Tibial nerve (tissue), 4 donors: ENCODE measurements around the gene AOPEP. TPM values are rescaled to one million over a fixed set of nuclear protein-coding genes. Genes with fewer than 3 reads are reported as not detected.

Source experiments
- DNase-seq, 2 donors: peaks; one replicate each; pipeline ENCODE4 v3.0.0-alpha.2; 2019; ENCODE audit warnings: low spot score in 2 of 2
- H3K27ac ChIP-seq, 4 donors: fragments of 200-600 bp; sonication (generic) in 3 of 4; one replicate each; pipeline ENCODE4 v1.5.1; 2017 to 2019; ENCODE audit warnings: mild to moderate bottlenecking in 1 of 4
- H3K27me3 ChIP-seq, 2 donors: fragments of 200-600 bp; sonication (generic) in 1 of 2; one replicate each; pipeline versions ENCODE4 v1.5.1 to v1.6.0; 2017 to 2019
- H3K36me3 ChIP-seq, 3 donors: fragments of 200-600 bp; sonication (generic); one replicate each; pipeline ENCODE4 v1.5.1; 2018 to 2019
- H3K4me1 ChIP-seq, 4 donors: fragments of 200-600 bp; sonication (generic) in 3 of 4; one replicate each; pipeline ENCODE4 v1.5.1; 2017 to 2019
- H3K4me3 ChIP-seq, 4 donors: fragments of 200-600 bp; sonication (generic) in 3 of 4; one replicate each; pipeline ENCODE4 v1.5.1; 2017 to 2019; ENCODE audit warnings: mild to moderate bottlenecking in 1 of 4, moderate library complexity in 1 of 4
- H3K9me3 ChIP-seq, 4 donors: fragments of 200-600 bp; sonication (generic) in 3 of 4; one replicate each; pipeline ENCODE4 v1.5.1; 2017 to 2019
- EP300 ChIP-seq, 2 donors: sonication (generic); formaldehyde crosslinking; IDR thresholded peaks; one replicate each; pipeline ENCODE4 v1.6.1; 2017; ENCODE audit warnings: antibody characterized with exemption in 2 of 2, mild to moderate bottlenecking in 1 of 2
- POLR2A ChIP-seq, 2 donors: fragments of 450-650 bp; IDR thresholded peaks; one replicate each; pipeline ENCODE4 v1.6.1; 2017; ENCODE audit warnings: antibody characterized with exemption in 2 of 2, mild to moderate bottlenecking in 2 of 2, moderate library complexity in 2 of 2
- WGBS, 2 donors: methylation state at CpG; one replicate each; pipeline ENCODE4 v1.1.5; 2018; 5-methylcytosine and 5-hydroxymethylcytosine counted together
- total RNA-seq, 4 donors: library from RNA; depleted of rRNA; stranded (reverse); fragments of >200 nt; gene quantifications; one replicate each; pipeline ENCODE4 v1.1.0, GENCODE V29; 2016
- TF ChIP-seq, protein P1 (sequence below), 5 experiments: fragments of 200-600 bp in 3 of 5; fragments of 450-650 bp in 2 of 5; sonication (generic) in 3 of 5; IDR thresholded peaks; one replicate each; pipeline ENCODE4 v1.5.1; 2016 to 2019; ENCODE audit warnings: antibody characterized with exemption in 5 of 5, mild to moderate bottlenecking in 3 of 5, moderate library complexity in 2 of 5

The AOPEP gene
- total RNA-seq, 4 donors from 2014 or later = 236 to 323 (median 265) TPM

DNA sequence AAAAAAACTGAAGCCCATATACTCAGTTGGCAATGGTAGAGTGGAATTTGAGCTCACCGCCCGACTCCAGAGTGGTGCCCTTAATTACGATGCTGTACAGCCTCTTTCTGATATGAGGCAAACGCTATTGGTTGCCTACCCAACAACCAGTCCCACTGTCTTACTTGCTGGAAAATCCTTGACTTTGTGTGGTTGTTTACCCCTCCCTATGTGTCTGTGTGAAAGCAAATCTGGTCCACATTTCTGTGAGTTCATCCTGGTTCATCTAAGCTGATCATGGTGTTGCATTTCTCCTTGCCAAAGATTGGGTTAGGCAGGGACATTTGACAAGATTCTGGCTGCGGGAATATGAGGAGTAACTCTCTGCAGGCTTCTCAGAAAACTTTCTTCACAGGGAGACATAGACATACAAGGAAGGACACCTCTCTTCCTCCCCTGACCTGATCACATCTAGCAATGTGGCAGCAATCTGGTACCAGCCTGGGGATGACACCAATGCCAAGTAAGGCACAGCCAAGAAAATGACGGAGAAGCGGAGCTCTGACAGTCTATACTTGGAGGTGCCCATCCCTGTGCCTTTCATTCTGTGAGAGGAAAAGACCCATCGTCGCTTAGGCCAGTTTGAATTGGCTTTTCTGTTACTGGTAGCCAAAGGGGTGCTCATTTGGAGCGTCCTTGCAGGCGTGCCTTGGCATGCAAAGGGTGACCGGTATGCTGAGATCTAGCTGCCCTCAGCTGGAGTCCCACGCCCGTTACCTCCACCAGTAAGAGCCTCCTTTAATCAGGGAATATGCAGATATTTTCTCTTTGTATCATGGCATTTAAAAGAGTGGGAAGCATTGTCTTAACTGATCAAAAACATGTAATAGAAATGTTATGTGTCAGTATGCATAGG, 124.3 kb downstream of the AOPEP start:
- no peaks in the 10 kb centered on the region for H3K9me3 ChIP-seq
- H3K4me3 ChIP-seq = no peak overlapping the region
- H3K36me3 ChIP-seq = no peaks in the 10 kb centered on the region
- no peak for DNase-seq
- no peaks in the 10 kb centered on the region for H3K27me3 ChIP-seq
- 91 to 93% methylated on average over 14 of the region's 14 CpGs for WGBS, 2 donors
- TF ChIP-seq, protein P1, sequence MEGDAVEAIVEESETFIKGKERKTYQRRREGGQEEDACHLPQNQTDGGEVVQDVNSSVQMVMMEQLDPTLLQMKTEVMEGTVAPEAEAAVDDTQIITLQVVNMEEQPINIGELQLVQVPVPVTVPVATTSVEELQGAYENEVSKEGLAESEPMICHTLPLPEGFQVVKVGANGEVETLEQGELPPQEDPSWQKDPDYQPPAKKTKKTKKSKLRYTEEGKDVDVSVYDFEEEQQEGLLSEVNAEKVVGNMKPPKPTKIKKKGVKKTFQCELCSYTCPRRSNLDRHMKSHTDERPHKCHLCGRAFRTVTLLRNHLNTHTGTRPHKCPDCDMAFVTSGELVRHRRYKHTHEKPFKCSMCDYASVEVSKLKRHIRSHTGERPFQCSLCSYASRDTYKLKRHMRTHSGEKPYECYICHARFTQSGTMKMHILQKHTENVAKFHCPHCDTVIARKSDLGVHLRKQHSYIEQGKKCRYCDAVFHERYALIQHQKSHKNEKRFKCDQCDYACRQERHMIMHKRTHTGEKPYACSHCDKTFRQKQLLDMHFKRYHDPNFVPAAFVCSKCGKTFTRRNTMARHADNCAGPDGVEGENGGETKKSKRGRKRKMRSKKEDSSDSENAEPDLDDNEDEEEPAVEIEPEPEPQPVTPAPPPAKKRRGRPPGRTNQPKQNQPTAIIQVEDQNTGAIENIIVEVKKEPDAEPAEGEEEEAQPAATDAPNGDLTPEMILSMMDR (IDR thresholded peaks at IDR 0.05) = no peak
- TF ChIP-seq POLR2A (IDR thresholded peaks at IDR 0.05) (no peak), EP300 (IDR thresholded peaks at IDR 0.05) (no peak)
- H3K27ac ChIP-seq = no peak overlapping the region
- H3K4me1 ChIP-seq = peaks cover 0 to 10% (median 0%) of the 10 kb centered on the region in 4 donors

DNA sequence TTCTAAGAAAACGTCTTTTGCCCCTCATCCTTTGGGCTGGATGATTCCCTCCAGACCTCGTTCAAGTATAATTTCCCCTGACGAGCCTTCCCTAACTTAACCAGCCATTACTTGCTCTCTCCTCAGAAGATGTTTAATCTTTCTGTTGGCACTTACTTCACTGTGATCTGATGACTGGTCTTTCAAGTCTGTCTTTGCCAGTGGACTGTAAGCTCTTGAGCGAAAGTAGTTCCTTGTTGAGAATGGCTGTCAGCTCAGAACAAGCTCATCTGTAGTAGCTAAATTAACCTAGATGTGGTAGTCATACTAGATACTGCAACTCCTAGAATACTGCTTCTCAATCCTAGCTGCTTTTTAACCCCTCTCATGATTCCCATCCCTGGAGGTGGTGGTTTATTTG, 125.0 kb downstream of the AOPEP start:
- TF ChIP-seq, protein P1 (IDR thresholded peaks at IDR 0.05) = no peak
- TF ChIP-seq POLR2A (IDR thresholded peaks at IDR 0.05) (no peak), EP300 (IDR thresholded peaks at IDR 0.05) (no peak)
- Histone ChIP-seq H3K9me3 (no peaks in the 10 kb centered on the region), H3K27ac (no peak overlapping the region), H3K36me3 (no peaks in the 10 kb centered on the region), H3K27me3 (no peaks in the 10 kb centered on the region), H3K4me1 (peaks cover 0 to 10% (median 0%) of the 10 kb centered on the region in 4 donors), H3K4me3 (no peak overlapping the region)
- DNase-seq = no peak
- WGBS, 2 donors = 94 to 95% methylated on average over 4 of the region's 4 CpGs

DNA sequence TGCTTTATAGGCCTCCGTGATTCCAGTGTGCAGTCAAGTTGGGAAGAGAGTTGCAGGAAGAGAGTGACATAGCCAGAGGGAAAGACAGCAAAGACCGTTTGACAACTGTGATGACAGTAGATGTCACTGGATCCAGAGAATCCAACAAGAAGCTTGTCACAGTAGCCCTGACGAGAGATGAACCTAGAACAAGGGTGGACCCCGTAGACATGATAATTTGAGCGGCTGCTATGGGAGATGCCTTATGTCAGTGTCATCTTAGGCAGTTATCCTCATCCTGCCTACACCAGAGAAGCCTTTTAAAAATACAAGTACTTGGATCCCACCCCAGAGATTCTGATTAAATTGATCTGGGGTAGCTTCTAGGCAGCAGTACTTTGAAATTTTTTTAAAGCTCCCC, 125.4 kb downstream of the AOPEP start:
- peaks cover 0 to 10% (median 0%) of the 10 kb centered on the region in 4 donors for H3K4me1 ChIP-seq
- 95% methylated on average over 5 of the region's 5 CpGs for WGBS, 2 donors
- H3K4me3 ChIP-seq = no peak overlapping the region
- DNase-seq = no peak
- H3K27me3 ChIP-seq = no peaks in the 10 kb centered on the region
- TF ChIP-seq EP300 (IDR thresholded peaks at IDR 0.05) = no peak
- TF ChIP-seq, protein P1 (IDR thresholded peaks at IDR 0.05) = no peak
- TF ChIP-seq POLR2A (IDR thresholded peaks at IDR 0.05) = no peak
- no peaks in the 10 kb centered on the region for H3K36me3 ChIP-seq
- H3K27ac ChIP-seq = no peak overlapping the region
- H3K9me3 ChIP-seq = no peaks in the 10 kb centered on the region

DNA sequence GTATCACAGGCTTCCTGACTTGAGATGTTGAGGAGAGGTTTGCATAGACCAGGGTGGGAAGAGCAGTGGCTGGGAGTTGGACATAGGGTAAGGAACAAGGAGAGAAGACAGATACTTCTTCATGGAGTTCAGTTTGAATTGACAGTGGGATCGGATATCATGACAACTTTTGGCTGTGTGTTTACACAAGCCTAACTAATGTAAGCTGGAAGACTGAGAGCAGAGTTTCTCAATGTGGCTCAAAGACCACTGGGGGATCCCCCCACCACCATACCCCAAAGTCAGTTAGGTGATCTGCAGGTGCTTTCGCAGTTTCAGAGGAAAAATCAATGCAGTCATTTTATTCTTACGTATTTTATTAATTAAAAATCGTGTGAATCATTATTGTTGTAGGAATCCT, 125.9 kb downstream of the AOPEP start:
- H3K4me1 ChIP-seq = peaks cover 0 to 8% (median 0%) of the 10 kb centered on the region in 4 donors

DNA sequence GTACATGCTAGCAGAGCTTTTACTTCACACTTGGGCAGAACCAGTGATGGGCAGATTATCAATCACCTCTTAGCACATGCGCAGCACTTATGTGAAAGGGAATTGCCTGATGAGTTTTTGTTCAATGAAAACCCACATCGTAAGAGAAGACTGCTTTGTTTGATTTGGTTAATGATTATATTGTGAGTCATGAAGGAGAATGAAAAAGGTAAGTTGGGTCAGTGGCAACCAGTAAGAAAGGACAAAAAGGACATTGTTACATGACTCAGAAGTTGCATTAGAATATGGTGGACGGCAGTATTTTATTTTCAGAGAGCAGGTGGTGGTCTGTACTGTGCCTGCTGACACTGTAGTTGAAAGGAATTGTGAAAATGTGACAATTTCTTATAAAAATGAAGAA, 127.4 kb downstream of the AOPEP start:
- DNase-seq = no peak
- peaks cover 0 to 8% (median 0%) of the 10 kb centered on the region in 3 donors for H3K36me3 ChIP-seq
- no peak overlapping the region for H3K27ac ChIP-seq
- no peak overlapping the region for H3K4me3 ChIP-seq
- no peaks in the 10 kb centered on the region for H3K4me1 ChIP-seq
- WGBS, 2 donors = 69 to 71% methylated on average over 3 of the region's 3 CpGs
- H3K27me3 ChIP-seq = no peaks in the 10 kb centered on the region
- peaks cover 0 to 4% (median 0%) of the 10 kb centered on the region in 4 donors for H3K9me3 ChIP-seq
- TF ChIP-seq EP300 (IDR thresholded peaks at IDR 0.05) (no peak), POLR2A (IDR thresholded peaks at IDR 0.05) (no peak)
- TF ChIP-seq, protein P1 (IDR thresholded peaks at IDR 0.05) = no peak

More for the DNA sequence above, 125.9 kb downstream of the AOPEP start:
- no peaks in the 10 kb centered on the region for H3K27me3 ChIP-seq
- no peak for DNase-seq
- no peak overlapping the region for H3K27ac ChIP-seq
- TF ChIP-seq EP300 (IDR thresholded peaks at IDR 0.05) = no peak
- TF ChIP-seq POLR2A (IDR thresholded peaks at IDR 0.05) = no peak
- TF ChIP-seq, protein P1 (IDR thresholded peaks at IDR 0.05) = no peak
- H3K36me3 ChIP-seq = no peaks in the 10 kb centered on the region
- WGBS, 2 donors = 90 to 94% methylated on average over 4 of the region's 4 CpGs
- H3K4me3 ChIP-seq = no peak overlapping the region
- H3K9me3 ChIP-seq = no peaks in the 10 kb centered on the region
